Tibial nerve (tissue), 3 donors: ENCODE data around the gene PAQR7.

Experiments
- CTCF ChIP-seq, 5 experiments: fragments of 200-600 bp in 3 of 5; fragments of 450-650 bp in 2 of 5; sonication (generic) in 3 of 5; IDR thresholded peaks; one replicate each; pipeline ENCODE4 v1.5.1; 2016 to 2019; ENCODE audit warnings: antibody characterized with exemption in 5 of 5, mild to moderate bottlenecking in 3 of 5, moderate library complexity in 2 of 5
- POLR2A ChIP-seq, 2 donors: fragments of 450-650 bp; IDR thresholded peaks; one replicate each; pipeline ENCODE4 v1.6.1; 2017; ENCODE audit warnings: antibody characterized with exemption in 2 of 2, mild to moderate bottlenecking in 2 of 2, moderate library complexity in 2 of 2

- TF ChIP-seq CTCF (IDR thresholded peaks at IDR 0.05), result peak in 2 of 5 experiments; percentile 8 to 22
- TF ChIP-seq POLR2A (IDR thresholded peaks at IDR 0.05), result peak; percentile 25 to 60
Measured at GRCh38 chr1:25858906-25859789, 16.4 kb downstream of the PAQR7 start, which contains the start of gene AUNIP.
